GF-D8 (cell line): ENCODE measurements around the gene COX18.

ENCODE experiments used
- DNase-seq: peaks from one replicate; lab custom pipeline; 2025; lab: John Stamatoyannopoulos, UW

Gene COX18, protein sequence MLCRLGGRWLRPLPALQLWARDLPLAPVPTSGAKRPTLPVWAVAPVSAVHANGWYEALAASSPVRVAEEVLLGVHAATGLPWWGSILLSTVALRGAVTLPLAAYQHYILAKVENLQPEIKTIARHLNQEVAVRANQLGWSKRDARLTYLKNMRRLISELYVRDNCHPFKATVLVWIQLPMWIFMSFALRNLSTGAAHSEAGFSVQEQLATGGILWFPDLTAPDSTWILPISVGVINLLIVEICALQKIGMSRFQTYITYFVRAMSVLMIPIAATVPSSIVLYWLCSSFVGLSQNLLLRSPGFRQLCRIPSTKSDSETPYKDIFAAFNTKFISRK

DNA sequence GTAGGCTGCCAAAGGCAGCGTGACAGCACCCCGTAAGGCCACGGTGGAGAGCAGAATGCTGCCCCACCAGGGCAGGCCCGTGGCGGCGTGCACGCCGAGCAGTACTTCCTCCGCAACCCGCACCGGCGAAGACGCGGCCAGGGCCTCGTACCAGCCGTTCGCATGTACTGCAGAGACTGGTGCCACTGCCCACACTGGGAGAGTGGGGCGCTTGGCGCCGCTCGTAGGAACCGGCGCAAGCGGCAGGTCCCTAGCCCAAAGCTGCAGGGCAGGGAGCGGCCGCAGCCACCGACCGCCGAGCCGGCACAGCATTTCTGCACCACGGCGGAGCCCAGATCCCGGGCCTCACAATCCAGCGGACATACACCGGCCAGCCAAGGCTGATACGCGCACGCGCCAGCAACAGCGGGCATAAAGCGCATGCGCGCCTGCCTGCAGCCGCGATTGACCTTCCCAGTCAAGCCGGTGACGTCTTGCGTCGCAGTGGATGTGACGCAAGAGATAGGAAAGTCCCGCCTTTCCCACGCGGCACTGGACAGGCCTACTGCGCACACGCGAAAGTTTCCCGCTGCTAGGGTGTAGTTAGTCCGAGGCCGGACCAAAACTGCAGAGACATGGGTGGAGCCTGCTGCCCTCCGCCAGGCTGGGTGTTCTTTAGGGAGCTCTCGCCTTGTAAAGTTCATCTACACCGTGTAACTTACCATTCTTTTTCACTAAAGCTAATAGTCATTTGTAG lies at the start of gene COX18:
Gene COX18 (minus strand): TSS at position 379 of the 736 bp plus-strand sequence. CDS start 67 bp downstream, at position 312.
- DNase-seq = peak; percentile 93

DNA sequence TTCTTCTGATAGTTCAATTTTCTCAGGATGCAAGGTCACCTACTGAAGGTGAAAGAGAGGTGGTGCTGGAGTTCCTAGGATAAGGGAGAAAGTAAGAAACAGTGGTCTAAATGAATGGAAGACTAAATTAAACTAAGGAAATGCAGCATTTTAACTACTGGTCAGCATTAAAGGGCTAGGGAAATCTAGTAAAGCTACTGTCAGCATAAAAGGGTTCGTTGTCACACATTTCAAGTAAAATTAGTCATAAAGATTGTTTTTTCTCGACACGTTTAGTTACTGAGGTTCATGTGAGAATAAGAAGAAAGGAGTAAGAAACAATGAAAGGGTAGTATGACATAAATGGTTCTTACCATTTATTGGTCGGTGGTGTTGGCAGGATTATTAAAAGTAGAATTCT lies 40.0 kb upstream of the COX18 start:
- no peak for DNase-seq

DNA sequence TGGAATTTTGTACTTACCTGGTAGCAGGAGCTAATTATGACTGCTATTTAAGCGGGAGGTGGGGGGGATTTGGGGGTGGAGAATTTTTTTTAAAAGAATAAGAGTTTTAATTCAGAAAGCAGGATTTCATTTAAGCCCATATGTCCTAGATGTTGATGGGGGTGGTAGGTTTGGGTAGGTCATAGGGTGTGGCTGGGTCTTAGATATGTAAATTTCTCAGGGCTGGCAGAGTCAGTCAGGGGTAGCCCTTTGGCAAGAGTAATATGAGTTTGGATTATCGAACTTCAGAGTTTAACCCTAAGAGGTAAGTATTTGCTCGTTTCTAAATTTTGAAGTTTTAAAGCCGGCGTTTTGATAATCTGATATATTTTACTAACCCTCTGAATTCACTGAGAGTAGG lies 35.2 kb upstream of the COX18 start:
- no peak for DNase-seq

DNA sequence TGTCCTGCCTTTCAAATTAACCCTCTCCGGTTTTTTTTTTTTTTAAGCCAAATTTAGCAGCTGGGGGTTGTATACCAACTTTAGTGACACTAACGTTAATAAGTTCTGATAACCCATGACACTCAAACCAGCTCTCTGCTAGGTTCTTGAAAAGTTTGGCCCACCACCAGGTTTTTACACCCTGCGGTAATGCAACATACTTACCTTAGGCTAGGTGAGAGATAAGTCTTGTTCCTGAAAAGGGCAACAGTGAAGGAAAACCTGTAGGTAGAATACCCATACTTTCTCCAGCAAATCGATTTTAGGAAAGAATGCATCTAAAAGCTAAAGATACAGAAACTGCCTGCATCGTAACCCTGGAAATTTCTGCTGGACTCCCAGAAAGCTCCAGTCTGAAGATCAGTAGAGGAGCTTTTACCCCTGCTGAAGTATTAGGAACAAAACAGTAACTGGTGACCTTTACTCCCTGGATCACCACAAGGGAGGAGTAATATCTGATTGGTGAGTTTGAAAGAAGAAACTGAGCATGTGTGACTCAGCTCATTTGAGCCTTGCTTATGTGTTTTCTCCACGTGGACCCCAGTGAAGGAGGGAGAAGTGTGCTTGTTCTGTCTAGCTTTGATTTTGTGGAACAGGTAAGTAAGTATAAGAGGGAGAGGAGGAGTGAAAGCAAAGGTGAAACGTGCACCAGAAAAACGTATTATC lies 34.4 kb upstream of the COX18 start:
- DNase-seq = no peak

DNA sequence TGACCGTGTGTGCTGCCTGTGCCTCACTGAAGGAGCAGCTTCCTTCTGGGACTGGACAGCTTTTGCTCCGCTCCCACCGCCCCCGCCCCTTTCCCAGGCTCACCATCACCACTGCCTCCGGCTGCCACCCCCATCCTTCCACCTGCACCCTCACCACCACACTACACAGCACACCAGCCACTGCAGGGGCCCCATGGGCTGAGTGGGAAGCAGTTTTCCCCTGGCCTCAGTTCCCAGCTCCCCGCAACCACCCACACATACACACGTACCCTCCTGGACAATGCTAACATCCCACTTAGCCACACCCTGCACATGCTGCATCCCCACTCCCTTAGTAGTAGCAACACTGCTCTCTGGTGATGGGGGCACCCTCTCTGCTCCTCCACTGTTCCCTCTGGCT lies 29.6 kb upstream of the COX18 start:
- no peak for DNase-seq

DNA sequence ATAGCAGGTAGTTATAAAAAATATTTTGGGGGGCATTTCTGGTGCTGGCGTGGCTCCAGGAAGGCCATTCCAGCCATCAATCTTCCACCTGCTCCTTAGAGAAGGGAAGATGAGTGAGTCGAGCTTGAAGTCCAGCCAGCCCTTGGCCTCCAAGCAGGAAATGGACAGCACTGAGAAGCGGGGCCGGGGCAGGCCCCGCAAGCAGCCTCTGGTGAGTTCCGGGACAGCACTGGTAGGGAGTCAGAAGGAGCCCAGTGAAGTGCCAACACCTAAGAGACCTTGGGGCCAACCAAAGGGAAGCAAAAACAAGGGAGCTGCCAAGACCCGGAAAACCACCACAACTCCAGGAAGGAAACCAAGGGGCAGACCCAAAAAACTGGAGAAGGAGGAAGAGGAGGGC lies 29.2 kb upstream of the COX18 start:
- no peak for DNase-seq

DNA sequence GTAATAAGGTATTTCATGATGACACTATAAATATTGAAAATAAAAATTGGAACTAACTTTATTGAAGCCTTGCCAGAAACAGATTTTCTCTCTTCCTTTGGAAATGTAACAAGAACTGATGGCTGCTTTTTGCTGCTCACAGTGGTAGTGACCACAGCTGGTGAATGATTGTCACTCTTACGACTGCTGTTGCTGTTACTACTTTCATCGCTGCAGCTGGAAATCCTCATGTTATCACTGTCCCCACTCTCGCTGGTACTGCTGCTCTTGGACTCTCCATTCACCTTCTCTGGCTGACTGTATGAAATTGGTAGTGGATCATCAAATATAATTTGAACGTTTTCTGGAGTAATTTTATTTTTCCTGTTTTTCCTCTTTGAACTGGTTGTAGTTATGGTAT lies 28.5 kb upstream of the COX18 start:
- no peak for DNase-seq

DNA sequence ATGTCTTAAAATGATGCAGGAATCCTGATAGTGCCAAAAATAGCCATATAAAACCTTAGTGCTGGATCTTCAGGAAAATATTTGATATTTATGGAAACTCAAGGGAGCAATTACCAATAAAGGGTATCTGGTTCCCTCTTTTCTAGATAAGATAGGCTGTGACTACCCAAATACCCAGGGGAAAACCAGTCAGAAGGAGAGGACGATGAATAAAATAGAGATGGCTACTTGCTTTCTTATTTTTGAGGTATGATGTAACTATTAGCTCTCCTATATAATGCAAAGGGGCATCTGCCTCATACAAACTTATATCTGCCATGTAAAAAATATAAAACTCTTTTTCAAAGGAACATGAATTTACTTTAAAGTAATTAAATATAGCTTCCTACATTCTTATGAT lies 23.4 kb upstream of the COX18 start:
- no peak for DNase-seq

DNA sequence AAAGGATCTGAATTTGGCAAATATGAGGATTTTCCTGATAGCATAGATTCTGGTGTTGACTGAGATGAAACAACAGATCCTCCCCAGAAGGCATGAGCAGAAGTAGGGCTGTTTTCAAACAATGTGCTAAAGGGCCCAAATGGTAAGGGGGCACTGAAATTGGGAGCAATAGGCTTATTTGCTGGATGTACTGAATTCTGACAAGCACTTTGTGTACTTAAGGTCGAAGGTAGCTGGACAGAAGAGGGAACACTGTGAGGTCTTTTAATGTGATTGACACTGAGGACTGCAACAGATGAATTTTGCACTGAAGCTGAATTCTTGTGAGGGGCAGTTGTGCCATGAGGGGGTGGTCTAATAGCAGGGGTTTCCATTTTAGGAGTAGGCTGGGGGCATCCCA lies 21.2 kb upstream of the COX18 start:
- no peak for DNase-seq

DNA sequence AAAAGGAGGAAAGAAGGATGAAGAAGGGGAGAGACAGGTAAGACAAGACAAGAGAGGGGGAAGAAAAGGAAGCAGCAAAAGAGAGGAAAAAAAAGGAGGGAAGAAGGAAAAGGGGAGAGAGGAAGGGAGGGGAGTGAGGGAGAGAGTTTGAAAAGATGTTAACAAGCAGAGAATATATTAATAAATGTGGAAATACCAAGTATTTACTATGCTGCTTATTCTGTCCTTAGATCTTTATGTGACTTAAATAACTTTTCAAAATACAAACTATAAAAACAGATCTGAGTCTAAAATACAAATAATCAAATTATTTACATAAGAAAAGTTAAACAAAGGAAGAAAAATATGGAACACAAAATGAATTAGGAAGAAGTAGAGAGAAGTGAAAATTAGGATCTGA lies 18.4 kb upstream of the COX18 start:
- no peak for DNase-seq

DNA sequence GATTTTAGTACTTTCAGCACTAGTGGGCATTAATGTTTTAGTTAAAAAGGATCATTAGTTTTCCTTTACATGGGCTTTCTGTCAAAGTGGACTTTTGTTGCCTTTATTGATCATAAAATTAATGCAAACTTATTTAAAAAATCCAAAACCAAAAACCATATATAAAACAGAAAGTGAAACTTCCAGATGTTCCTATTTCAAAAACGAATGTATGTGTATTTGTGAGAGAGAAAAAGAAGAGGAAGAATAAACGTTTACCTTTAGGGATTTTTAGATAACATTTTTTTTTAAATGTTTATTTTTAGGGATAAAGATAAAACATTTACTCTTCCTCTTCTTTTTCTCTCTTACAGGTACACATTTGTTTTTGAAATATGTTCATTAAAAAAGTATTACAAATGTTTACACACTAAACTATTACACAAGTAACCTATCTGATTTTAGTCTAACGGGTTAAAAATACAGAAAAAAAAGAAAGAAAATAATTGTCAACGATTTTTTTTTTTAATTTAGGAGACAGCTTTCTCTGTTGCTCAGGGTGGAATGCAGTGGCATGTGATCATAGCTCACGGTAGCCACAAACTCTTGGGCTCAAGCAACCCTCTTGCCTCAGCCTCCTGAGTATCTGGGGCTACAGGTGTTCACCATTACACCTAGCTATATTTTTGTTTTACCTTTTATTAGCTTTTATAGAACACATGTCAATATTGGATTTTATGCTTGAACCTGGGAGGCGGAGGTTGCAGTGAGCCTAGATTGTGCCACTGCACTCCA lies 16.8 kb upstream of the COX18 start:
- DNase-seq = no peak

DNA sequence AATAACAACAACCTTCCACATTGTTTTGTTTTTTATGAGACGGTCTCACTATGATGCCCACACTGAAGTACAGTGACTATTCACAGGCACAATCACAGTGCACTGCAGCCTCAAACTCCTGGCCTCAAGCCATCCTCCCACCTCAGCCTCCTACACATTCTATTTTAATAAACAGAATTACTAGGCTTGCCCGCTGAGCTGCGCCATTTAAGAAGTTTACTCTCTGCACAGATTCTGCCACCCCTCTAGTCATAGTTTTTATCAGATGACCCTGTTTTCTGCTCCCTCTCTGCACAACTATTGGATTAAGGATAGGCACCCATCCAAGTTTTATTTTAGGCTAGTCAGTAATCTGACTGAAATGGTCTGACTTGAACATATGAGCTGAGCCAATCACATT lies 11.3 kb upstream of the COX18 start:
- no peak for DNase-seq

DNA sequence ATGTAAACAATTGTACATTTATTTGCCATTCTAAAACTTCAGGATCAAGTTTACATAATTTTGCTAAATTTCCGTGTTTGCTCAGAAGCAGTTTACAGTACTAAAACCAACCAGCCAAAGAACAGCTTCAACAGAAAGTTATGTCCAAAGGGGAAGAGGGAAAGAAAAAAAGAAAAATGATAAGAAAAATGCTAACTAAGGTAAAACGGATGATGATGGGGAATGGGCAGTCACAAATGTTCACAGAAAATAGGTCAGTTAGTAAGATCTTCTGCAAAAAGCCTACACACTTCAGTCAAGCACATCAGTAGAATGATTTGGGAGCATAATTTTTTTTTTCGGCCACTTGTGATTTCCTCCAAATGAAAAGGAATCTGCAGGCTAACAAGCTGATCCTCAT lies 6.3 kb upstream of the COX18 start:
- DNase-seq = no peak

DNA sequence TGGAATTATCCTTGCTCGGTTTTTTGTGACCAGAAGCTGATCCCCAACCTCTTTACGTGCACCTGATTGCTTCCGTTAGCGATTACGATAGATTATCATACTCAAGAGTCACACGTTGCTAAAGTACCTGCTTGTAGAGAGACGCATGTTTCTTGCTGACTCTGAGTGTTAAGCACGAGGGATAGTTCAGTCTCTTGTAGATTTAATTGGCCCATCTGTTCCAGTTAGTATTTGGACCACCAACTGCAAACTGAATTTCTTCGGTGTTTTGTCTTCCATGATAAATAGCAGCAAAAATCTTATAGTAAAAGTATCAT lies 516 bp upstream of the COX18 start:
- no peak for DNase-seq

DNA sequence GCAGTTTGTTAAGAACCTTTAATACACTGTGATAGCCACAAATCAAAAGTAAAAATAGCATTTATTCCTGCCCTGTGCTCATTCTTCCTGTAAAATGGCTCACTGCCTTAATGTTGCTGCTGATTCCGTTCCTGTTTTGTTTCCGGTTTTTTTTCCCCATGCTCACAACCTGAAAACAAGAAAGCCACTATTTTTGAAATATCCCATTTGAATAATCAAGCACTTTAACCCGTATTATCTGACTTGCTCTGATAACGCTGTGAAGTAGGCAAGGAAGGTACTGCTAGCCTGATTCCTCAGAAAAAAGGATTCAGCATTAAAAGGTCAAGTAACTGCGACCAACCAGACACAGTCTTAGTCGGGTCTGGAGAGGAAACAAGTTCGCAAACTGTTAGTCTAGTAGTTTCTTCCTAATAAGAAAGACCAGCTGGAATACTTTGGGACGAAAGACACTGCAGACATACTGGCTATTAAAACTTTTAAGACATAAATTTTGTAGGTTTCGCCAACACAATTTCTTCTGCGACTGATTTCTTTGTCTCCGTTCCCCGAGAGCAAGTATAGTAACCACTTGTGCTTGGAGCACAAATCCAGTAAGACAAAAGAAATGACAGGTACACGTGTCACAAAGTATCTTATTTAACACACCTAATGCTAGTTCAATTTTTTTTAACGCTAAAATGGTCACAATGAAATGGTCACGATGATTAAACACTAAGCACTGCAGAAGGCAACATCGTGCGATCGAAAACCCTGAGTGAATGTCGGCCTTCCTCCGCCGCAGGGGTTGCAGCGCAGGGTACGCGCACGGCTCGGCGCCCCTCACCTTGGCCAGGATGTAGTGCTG lies 802 bp downstream of the COX18 start:
- peak; percentile 44 for DNase-seq

DNA sequence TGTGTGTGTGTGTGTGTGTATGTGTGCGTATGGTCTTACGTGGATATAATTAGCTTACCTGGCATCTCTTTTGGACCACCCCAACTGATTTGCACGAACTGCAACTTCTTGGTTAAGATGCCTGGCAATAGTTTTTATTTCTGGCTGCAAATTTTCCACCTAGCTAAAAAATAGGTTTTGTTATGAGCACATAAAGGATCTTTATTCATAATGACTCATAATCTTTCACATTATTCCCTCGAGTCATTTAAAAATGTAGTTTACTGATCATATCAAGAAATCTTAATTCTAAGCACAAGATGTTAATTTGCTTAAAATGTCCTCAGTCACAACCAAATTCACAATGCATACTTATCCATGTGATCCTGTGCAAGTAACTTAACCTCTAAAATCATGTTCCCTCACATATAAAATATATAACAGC lies 1.5 kb downstream of the COX18 start:
- DNase-seq = no peak

DNA sequence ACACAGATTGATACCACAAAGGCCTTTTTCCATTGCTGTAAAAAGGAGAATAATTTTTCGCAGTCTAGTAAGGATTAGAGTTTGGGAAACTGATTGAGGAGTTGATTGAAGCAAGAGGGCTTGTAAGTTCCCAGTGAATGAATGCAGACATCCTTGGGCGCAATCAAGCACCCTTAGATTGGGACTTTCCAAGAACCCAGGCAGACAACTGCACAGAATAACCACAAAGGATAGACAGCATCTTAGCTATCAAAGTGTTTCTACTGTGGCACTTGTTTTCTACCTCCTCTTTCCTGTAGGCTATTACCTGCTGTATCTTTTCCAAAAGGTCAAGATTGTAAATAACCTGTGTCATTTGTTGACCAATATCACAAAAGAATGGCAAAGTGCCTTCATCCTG lies 2.6 kb downstream of the COX18 start:
- no peak for DNase-seq

DNA sequence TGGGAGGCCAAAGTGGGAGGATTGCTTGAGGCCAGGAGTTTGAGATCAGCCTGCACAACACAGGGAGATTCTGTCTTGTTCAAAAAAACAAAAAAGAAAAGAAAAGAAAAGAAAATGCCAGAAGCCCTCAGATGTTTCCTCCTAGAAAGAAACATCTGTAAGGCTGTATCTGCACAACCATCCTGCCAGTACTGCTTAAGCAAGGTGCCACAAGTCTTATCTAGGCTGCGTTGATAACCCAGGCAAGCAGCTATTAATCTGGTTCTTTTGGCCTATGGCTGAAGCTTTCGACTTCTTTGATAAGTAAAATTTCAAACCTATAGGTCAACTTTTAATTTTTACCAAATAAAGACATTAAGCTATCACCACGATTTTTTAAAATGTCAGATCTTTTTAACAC lies 3.1 kb downstream of the COX18 start:
- DNase-seq = no peak

DNA sequence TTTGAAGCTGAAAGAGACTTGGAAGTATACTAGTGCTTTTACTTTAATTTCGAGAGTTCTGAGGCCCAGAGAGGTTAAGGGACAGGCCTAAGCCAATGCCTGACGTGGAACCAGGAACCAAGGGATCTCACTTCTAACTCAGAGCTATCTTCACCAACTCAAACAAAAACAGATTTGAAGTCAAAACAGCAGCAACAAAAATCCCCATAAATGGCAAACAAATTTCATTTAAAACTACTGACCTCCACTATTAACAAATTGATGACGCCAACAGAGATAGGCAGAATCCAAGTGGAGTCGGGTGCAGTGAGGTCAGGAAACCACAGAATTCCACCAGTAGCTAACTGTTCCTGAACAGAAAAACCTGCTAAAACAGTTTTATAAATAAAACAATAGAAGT lies 5.0 kb downstream of the COX18 start:
- no peak for DNase-seq

DNA sequence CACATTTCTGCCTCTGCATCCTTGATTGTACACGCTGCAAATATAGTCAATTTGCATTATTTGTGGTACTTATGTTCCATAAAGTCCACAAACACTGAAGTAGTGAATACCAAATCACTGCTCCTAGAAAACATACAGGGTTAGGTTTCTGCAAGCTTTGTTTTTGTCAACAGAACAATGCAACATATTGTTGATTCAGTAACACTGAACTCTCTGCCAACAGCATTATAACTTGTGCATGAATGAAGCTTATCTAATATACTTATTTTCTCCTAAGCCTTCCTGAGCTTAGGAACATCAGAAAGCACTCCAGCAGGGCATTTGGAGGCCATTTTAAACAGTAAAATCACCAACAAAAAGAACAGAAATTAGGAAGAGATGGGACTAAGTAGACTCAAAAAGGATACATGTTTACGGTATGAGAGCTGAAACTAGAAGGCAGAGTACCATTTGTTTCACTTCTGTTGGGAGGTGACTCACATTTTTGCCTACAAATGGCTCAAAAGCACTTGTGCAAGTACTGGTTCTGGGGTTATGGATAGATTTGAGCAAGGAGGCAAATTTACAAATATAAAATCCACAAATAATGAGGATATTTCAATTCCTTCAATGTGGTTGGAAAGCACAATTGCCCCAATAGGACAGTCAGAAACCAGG lies 14.1 kb downstream of the COX18 start:
- DNase-seq = no peak

DNA sequence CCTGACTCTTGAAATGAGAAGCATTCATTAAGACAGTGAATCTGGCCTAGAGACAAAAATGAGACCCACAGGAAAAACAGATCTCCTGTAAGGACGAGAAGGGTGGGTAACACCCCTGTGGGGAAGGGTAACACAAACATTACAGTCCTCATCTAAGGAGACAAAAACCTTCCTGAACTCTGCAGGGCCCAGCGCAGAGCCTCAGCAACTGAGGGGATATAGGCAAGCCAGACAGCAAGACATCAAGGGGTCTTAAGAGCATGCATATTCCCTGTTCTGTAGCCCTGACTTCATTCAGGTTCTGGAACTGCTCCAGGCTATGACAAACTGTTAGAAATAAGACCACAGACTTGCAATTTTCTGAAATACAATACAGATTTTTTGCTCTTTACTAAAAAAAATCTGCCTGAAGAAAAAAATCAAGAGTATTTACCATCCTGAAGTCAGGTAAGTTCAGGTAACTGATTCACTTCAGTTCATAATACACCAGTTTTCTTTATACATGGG lies 15.5 kb downstream of the COX18 start:
- DNase-seq = no peak
